OCI-LY7 (cell line): Measurements from ENCODE around the gene GRID1. TPM values are rescaled to one million over a fixed set of nuclear protein-coding genes. Genes with fewer than 3 reads are reported as not detected.

ENCODE experiments used
- BruUV-seq: library from RNA; stranded (reverse); fragments of 400-500 nt; replicated peaks from 2 replicates; lab custom pipeline; 2021; lab: Mats Ljungman, UMichigan
- CTCF ChIA-PET: fragments of 300-600 bp; sonication (Branson Sonifier 250); formaldehyde crosslinking; loops from one replicate; lab custom pipeline; 2022; ENCODE audit warnings: antibody characterized with exemption; ENCODE audit not compliant: unreplicated experiment; lab: Charles Lee
- POLR2A ChIA-PET: fragments of 300-600 bp; sonication (Branson Sonifier 250); formaldehyde crosslinking; loops from one replicate; lab custom pipeline; 2022; ENCODE audit warnings: antibody characterized with exemption; lab: Charles Lee
- DNase-seq: peaks from one replicate; pipeline ENCODE4 v3.0.0-alpha.2; 2015; ENCODE audit warnings: low spot score
- H2AFZ ChIP-seq: fragments of 200-600 bp; sonication (generic), shearing (Covaris generic); 2 replicates; pipeline ENCODE4 v1.6.1; 2014; ENCODE audit warnings: mild to moderate bottlenecking, antibody characterized with exemption, low read length, moderate library complexity
- H3K27ac ChIP-seq: fragments of 200-600 bp; sonication (generic); 2 replicates; pipeline ENCODE4 v1.5.1; 2014; ENCODE audit warnings: mixed run types, low read depth, mild to moderate bottlenecking, moderate library complexity, low read length, inconsistent platforms; ENCODE audit not compliant: poor library complexity, severe bottlenecking
- H3K36me3 ChIP-seq: fragments of 200-600 bp; sonication (generic); 2 replicates; pipeline ENCODE4 v1.6.1; 2014; ENCODE audit warnings: mild to moderate bottlenecking, antibody characterized with exemption, low read length, moderate library complexity, mixed read lengths; ENCODE audit not compliant: insufficient read depth
- H3K4me1 ChIP-seq: fragments of 200-600 bp; sonication (generic); 2 replicates; pipeline ENCODE4 v1.5.1; 2014; ENCODE audit warnings: mild to moderate bottlenecking, low read length; ENCODE audit not compliant: insufficient read depth, poor library complexity, severe bottlenecking
- H3K4me2 ChIP-seq: fragments of 200-600 bp; sonication (generic); 2 replicates; pipeline ENCODE4 v1.6.1; 2014; ENCODE audit warnings: mild to moderate bottlenecking, low read length
- H3K4me3 ChIP-seq: fragments of 200-600 bp; sonication (generic); 2 replicates; pipeline ENCODE4 v1.5.1; 2014; ENCODE audit warnings: mild to moderate bottlenecking, low read depth, low read length; ENCODE audit not compliant: poor library complexity, severe bottlenecking
- H3K79me2 ChIP-seq: fragments of 200-600 bp; sonication (generic); 2 replicates; pipeline ENCODE4 v1.6.1; 2016; ENCODE audit warnings: low read depth, mild to moderate bottlenecking, low read length, moderate library complexity, mixed read lengths; ENCODE audit not compliant: insufficient read depth
- H3K9me2 ChIP-seq: fragments of 200-600 bp; sonication (generic); 2 replicates; pipeline ENCODE4 v1.6.1; 2016; ENCODE audit warnings: mild to moderate bottlenecking, low read length, mixed read lengths; ENCODE audit not compliant: insufficient read depth
- H3K9me3 ChIP-seq: fragments of 200-600 bp; sonication (generic); 2 replicates; pipeline ENCODE4 v1.6.1; 2014; ENCODE audit warnings: mild to moderate bottlenecking, mixed run types, low read length, mixed read lengths
- H4K20me1 ChIP-seq: fragments of 200-600 bp; sonication (generic); 2 replicates; pipeline ENCODE4 v1.6.1; 2014; ENCODE audit warnings: mild to moderate bottlenecking, antibody characterized with exemption, low read length, moderate library complexity, mixed read lengths; ENCODE audit not compliant: insufficient read depth
- CTCF ChIP-seq: fragments of 200-600 bp; sonication (generic); conservative IDR thresholded peaks from 2 replicates; pipeline ENCODE4 v1.5.1; 2014; ENCODE audit warnings: mild to moderate bottlenecking, antibody characterized with exemption, low read length, moderate library complexity, mixed read lengths
- EZH2phosphoT487 ChIP-seq: fragments of 200-600 bp; sonication (generic); IDR thresholded peaks from 2 replicates; pipeline ENCODE4 v1.6.1; 2018; ENCODE audit warnings: low read depth, borderline replicate concordance, mild to moderate bottlenecking, mixed run types, antibody characterized with exemption, low read length, moderate library complexity, mixed read lengths
- intact Hi-C: fragments of 100-400 bp; cut with micrococcal nuclease; formaldehyde crosslinking; loops from one replicate; pipeline ENCODE4 v1.10.0; 2022; ENCODE audit not compliant: unreplicated experiment
- total RNA-seq, 2 experiments: library from RNA; depleted of rRNA in 1 of 2; stranded (reverse); fragments of >200 nt in 1 of 2; shearing (Covaris generic) in 1 of 2; gene quantifications; 2 replicates each; pipeline ENCODE4 v1.2.3, GENCODE V29; 2014 to 2022

The GRID1 gene
- total RNA-seq, 2 experiments from 2014 or later = 1.6 to 3.7 TPM

- POLR2A ChIA-PET = no interaction called here
These were observed 217.3 kb downstream of the GRID1 start for GRCh38 chr10:86149257-86149656.

GRCh38 chr10:86148117-86148516 lies 218.5 kb downstream of the GRID1 start:
- Histone ChIP-seq H3K79me2 (no peaks in the 10 kb centered on the region), H4K20me1 (no peaks in the 10 kb centered on the region), H3K4me1 (no peaks in the 10 kb centered on the region), H3K4me3 (no peak overlapping the region), H3K27ac (no peak overlapping the region), H3K9me2 (no peaks in the 10 kb centered on the region), H3K4me2 (no peak overlapping the region), H3K9me3 (no peaks in the 10 kb centered on the region), H2AFZ (no peak overlapping the region), H3K36me3 (no peaks in the 10 kb centered on the region)
- intact Hi-C loops = no loop called here
- TF ChIP-seq EZH2phosphoT487 (no peak), CTCF (no peak)
- no peak for DNase-seq
- ChIA-PET CTCF (no interaction called here), POLR2A (no interaction called here)
- no TSS peak for BruUV-seq

More at GRCh38 chr10:86149257-86149656, 217.3 kb downstream of the GRID1 start:
- Histone ChIP-seq H3K4me3 (no peak overlapping the region), H3K27ac (no peak overlapping the region), H3K4me1 (no peaks in the 10 kb centered on the region), H3K9me2 (no peaks in the 10 kb centered on the region), H3K9me3 (no peaks in the 10 kb centered on the region), H2AFZ (no peak overlapping the region), H4K20me1 (no peaks in the 10 kb centered on the region), H3K4me2 (no peak overlapping the region), H3K36me3 (no peaks in the 10 kb centered on the region), H3K79me2 (no peaks in the 10 kb centered on the region)
- TF ChIP-seq EZH2phosphoT487 = no peak
- no peak for TF ChIP-seq CTCF
- DNase-seq = no peak
- CTCF ChIA-PET = no interaction called here
- intact Hi-C loops = no loop called here
- no TSS peak for BruUV-seq

- CTCF ChIA-PET = no interaction called here
- BruUV-seq = no TSS peak
These were observed 222.3 kb downstream of the GRID1 start for GRCh38 chr10:86144301-86144700.

More at GRCh38 chr10:86144301-86144700, 222.3 kb downstream of the GRID1 start:
- no peaks in the 10 kb centered on the region for H4K20me1 ChIP-seq
- no peaks in the 10 kb centered on the region for H3K9me3 ChIP-seq
- intact Hi-C loops = no loop called here
- no peaks in the 10 kb centered on the region for H3K79me2 ChIP-seq
- no peaks in the 10 kb centered on the region for H3K9me2 ChIP-seq
- no peak overlapping the region for H3K4me3 ChIP-seq
- H2AFZ ChIP-seq = no peak overlapping the region
- H3K27ac ChIP-seq = no peak overlapping the region
- DNase-seq = no peak
- H3K4me1 ChIP-seq = peaks cover 8% of the 10 kb centered on the region
- H3K4me2 ChIP-seq = no peak overlapping the region
- TF ChIP-seq EZH2phosphoT487 (no peak), CTCF (no peak)
- no peaks in the 10 kb centered on the region for H3K36me3 ChIP-seq
- POLR2A ChIA-PET = no interaction called here
